HL-60 (cell line): Measurements from ENCODE around the gene TSSK3.

ENCODE experiments used
- CTCF ChIP-seq: IDR thresholded peaks from one replicate; pipeline ENCODE4 v1.5.1; 2011; ENCODE audit warnings: low read length, control low read depth, inconsistent platforms; ENCODE audit not compliant: insufficient read depth
- GABPA ChIP-seq: IDR thresholded peaks from 2 replicates; pipeline ENCODE4 v1.6.1; 2012; ENCODE audit warnings: low read depth
- POLR2AphosphoS5 ChIP-seq: IDR thresholded peaks from 2 replicates; pipeline ENCODE4 v1.6.1; 2012; ENCODE audit warnings: low read depth
- SPI1 ChIP-seq: IDR thresholded peaks from 2 replicates; pipeline ENCODE4 v1.6.1; 2012; ENCODE audit warnings: low read depth, mild to moderate bottlenecking, borderline replicate concordance

GRCh38 chr1:32405672-32406467, 43.5 kb downstream of the TSSK3 start:
- TF ChIP-seq CTCF (no peak), SPI1 (no peak), POLR2AphosphoS5 (no peak), GABPA (no peak)
